GM12801 (cell line): ENCODE data around the gene FOXP1.

ENCODE experiments used
- CTCF ChIP-seq: IDR thresholded peaks from one replicate; pipeline ENCODE4 v1.5.1; 2011; ENCODE audit warnings: control low read depth; ENCODE audit not compliant: insufficient read length; ENCODE audit errors: extremely low read depth

FOXP1 gene

GRCh38 chr3:71229905-71230657, 353.4 kb downstream of the FOXP1 start:
- TF ChIP-seq CTCF, result no peak

- TF ChIP-seq CTCF, result no peak
Observed at GRCh38 chr3:71228156-71228866, 355.2 kb downstream of the FOXP1 start.

- no peak for TF ChIP-seq CTCF
Observed at GRCh38 chr3:71227270-71227661, 356.3 kb downstream of the FOXP1 start.

- TF ChIP-seq CTCF, result no peak
Observed at GRCh38 chr3:71226565-71227269, 356.8 kb downstream of the FOXP1 start.

- no peak for TF ChIP-seq CTCF
Observed at GRCh38 chr3:71225951-71226564, 357.5 kb downstream of the FOXP1 start.

- TF ChIP-seq CTCF, result no peak
Observed at GRCh38 chr3:71225002-71225684, 358.4 kb downstream of the FOXP1 start.
